ENCODE measurements around the gene EBF3.

Gene EBF3

DNA sequence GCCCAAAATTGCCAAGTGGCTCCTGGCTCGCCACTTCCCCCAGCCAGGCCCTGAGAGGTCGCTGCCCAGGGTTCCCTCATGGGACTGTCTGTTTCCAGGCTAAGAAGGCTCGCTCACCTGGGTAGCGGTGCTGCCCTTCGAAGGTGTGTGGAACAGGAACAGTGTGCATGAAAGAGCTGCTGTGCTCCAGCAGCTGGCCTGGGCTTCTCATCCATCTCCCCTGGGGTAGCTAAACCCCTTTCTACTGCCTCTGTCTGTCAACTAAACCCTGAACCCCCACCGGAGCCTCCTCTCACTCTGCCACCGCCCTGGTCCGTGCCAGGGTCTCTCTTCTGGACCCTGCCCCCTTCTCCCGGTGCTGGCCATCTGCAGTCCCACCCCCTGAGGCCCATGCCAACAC, 152.9 kb downstream of the EBF3 start:
- TF ChIP-seq, protein P1, sequence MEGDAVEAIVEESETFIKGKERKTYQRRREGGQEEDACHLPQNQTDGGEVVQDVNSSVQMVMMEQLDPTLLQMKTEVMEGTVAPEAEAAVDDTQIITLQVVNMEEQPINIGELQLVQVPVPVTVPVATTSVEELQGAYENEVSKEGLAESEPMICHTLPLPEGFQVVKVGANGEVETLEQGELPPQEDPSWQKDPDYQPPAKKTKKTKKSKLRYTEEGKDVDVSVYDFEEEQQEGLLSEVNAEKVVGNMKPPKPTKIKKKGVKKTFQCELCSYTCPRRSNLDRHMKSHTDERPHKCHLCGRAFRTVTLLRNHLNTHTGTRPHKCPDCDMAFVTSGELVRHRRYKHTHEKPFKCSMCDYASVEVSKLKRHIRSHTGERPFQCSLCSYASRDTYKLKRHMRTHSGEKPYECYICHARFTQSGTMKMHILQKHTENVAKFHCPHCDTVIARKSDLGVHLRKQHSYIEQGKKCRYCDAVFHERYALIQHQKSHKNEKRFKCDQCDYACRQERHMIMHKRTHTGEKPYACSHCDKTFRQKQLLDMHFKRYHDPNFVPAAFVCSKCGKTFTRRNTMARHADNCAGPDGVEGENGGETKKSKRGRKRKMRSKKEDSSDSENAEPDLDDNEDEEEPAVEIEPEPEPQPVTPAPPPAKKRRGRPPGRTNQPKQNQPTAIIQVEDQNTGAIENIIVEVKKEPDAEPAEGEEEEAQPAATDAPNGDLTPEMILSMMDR (IDR thresholded peaks at IDR 0.05; ENCODE audit: poor library complexity, severe bottlenecking), result no peak
- H3K36me3 ChIP-seq (ENCODE audit: low read depth), result no peaks in the 10 kb centered on the region
- no peaks in the 10 kb centered on the region for H3K27me3 ChIP-seq (ENCODE audit: insufficient read depth, poor library complexity, severe bottlenecking)
- ATAC-seq (ENCODE audit: low read depth), result no peak; the same call in 2 of the 3 replicates
- no peak for DNase-seq (ENCODE audit: low spot score)
- H3K4me3 ChIP-seq (ENCODE audit: severe bottlenecking), result no peak overlapping the region
- H3K4me1 ChIP-seq (ENCODE audit: insufficient read depth, poor library complexity, severe bottlenecking), result no peaks in the 10 kb centered on the region
- no peak overlapping the region for H3K27ac ChIP-seq (ENCODE audit: poor library complexity, severe bottlenecking)
- H3K9me3 ChIP-seq (ENCODE audit: severe bottlenecking), result no peaks in the 10 kb centered on the region

DNA sequence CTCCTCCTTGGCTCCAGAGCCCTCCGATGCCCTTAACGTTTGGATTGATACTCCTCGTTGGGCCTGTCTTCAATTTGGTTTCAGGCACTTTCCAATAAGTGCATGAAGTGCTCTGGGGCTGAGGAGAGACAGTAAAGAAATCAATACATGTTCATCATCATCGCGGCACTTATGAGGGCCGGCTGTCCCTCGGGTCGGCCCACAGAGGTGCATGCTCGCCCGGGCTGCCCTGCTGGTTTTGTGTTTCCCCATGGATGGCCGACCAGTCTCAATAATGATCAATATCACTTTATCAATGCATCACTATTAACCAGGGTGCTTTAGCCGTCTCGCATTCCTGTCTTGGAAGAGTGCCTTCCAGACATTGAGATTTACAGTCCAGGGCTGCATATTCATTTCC, 154.2 kb downstream of the EBF3 start:
- Histone ChIP-seq H3K9me3 (ENCODE audit: severe bottlenecking) (no peaks in the 10 kb centered on the region), H3K4me3 (ENCODE audit: severe bottlenecking) (no peak overlapping the region), H3K4me1 (ENCODE audit: insufficient read depth, poor library complexity, severe bottlenecking) (no peaks in the 10 kb centered on the region), H3K27ac (ENCODE audit: poor library complexity, severe bottlenecking) (no peak overlapping the region), H3K36me3 (ENCODE audit: low read depth) (no peaks in the 10 kb centered on the region), H3K27me3 (ENCODE audit: insufficient read depth, poor library complexity, severe bottlenecking) (no peaks in the 10 kb centered on the region)
- no peak for DNase-seq (ENCODE audit: low spot score)
- TF ChIP-seq, protein P1 (IDR thresholded peaks at IDR 0.05; ENCODE audit: poor library complexity, severe bottlenecking), result no peak
- no peak for ATAC-seq (ENCODE audit: low read depth)

DNA sequence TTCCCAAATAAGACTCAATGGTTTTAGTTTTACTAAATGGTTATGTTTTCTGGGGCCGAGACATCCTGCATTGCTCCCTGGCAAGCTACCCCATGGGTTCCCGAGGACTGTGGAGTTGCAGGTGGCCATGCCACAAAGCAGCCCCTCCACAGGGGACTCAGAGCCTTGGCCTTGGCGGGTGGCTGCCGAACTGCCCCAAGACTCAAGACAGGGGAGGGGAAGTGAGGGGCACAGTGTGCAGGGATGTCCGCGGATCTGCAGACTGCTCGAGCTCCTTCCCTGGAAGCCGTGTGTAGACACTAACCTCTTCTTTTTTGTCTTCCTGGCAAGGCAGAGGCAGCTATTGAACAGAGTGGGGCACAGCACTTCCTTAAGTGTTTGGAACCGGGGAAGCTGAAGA, 154.6 kb downstream of the EBF3 start:
- no peaks in the 10 kb centered on the region for H3K27me3 ChIP-seq (ENCODE audit: insufficient read depth, poor library complexity, severe bottlenecking)
- no peaks in the 10 kb centered on the region for H3K9me3 ChIP-seq (ENCODE audit: severe bottlenecking)
- no peak overlapping the region for H3K27ac ChIP-seq (ENCODE audit: poor library complexity, severe bottlenecking)
- DNase-seq (ENCODE audit: low spot score) (no peak), ATAC-seq (ENCODE audit: low read depth) (no peak)
- no peaks in the 10 kb centered on the region for H3K4me1 ChIP-seq (ENCODE audit: insufficient read depth, poor library complexity, severe bottlenecking)
- no peaks in the 10 kb centered on the region for H3K36me3 ChIP-seq (ENCODE audit: low read depth)
- TF ChIP-seq, protein P1 (IDR thresholded peaks at IDR 0.05; ENCODE audit: poor library complexity, severe bottlenecking), result no peak
- H3K4me3 ChIP-seq (ENCODE audit: severe bottlenecking), result no peak overlapping the region

DNA sequence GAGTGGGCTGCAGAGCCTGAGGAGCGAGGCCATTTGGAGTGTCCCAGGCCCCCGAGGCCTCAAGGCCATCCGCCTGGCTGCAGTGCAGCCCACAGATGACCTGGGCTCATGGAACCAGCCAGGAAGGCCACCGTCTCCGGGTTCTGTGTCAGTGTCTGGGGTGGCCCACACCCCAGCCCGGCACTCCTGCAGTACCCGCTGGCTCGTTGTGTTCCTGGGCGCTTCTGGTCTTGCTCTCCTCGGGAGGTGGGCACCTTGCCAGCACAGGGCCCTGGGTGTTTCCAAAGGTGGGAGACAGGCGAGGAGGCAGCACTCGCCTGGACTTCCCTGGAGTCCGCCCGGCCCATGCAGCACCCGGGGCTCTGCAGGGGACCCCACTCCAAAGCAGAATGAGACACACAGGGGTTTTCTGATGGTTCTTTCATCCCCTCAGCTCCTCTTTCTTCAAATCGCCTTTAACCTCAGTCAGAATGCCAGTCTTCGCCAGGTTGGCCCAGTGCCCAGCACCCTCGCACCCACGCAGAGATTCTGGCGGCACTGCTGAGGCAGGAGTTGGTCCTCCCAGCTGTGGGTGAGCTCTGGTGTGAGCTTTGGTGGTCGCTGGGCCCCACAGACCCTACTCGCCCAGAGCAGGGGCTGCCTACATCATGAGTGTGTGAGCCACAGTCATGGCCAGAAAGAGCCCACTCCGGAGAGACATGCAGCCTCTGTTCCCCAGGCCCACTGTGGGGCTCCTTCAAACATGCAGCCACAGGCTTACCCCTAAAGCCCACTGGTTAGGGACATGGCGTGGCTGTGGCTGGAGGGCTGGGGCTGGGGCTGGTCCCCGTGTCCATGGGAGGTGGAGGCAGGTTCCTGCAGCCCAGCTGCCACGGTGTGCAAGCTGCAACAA, 155.7 kb downstream of the EBF3 start:
- Histone ChIP-seq H3K27ac (ENCODE audit: poor library complexity, severe bottlenecking) (no peak overlapping the region), H3K27me3 (ENCODE audit: insufficient read depth, poor library complexity, severe bottlenecking) (no peaks in the 10 kb centered on the region), H3K4me3 (ENCODE audit: severe bottlenecking) (no peak overlapping the region), H3K4me1 (ENCODE audit: insufficient read depth, poor library complexity, severe bottlenecking) (no peaks in the 10 kb centered on the region), H3K9me3 (ENCODE audit: severe bottlenecking) (no peaks in the 10 kb centered on the region), H3K36me3 (ENCODE audit: low read depth) (no peaks in the 10 kb centered on the region)
- DNase-seq (ENCODE audit: low spot score) (no peak), ATAC-seq (ENCODE audit: low read depth) (no peak)
- TF ChIP-seq, protein P1 (IDR thresholded peaks at IDR 0.05; ENCODE audit: poor library complexity, severe bottlenecking), result no peak

DNA sequence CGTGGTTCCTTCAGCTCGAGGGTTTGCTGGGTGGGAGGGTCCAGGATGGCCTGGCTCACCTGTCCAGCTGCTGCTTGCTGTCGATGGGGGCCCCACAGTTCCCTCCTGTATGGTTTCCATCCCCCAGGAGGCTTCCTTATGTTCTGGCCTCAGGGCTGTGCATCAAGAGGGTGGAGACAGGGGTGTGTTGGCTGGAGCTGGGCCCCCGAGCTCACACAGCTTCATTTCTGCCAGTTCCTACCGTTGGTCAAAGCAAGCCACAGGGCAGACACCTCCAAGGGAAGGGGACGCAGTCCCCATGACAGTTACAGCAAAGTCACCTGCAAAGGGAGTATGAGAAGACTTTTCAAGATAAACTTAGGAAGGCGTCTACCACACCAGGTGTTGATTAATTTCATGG, 156.9 kb downstream of the EBF3 start:
- H3K4me3 ChIP-seq (ENCODE audit: severe bottlenecking), result no peak overlapping the region
- H3K27me3 ChIP-seq (ENCODE audit: insufficient read depth, poor library complexity, severe bottlenecking), result no peaks in the 10 kb centered on the region
- no peaks in the 10 kb centered on the region for H3K9me3 ChIP-seq (ENCODE audit: severe bottlenecking)
- H3K36me3 ChIP-seq (ENCODE audit: low read depth), result no peaks in the 10 kb centered on the region
- TF ChIP-seq, protein P1 (IDR thresholded peaks at IDR 0.05; ENCODE audit: poor library complexity, severe bottlenecking), result no peak
- no peak overlapping the region for H3K27ac ChIP-seq (ENCODE audit: poor library complexity, severe bottlenecking)
- H3K4me1 ChIP-seq (ENCODE audit: insufficient read depth, poor library complexity, severe bottlenecking), result no peaks in the 10 kb centered on the region
- DNase-seq (ENCODE audit: low spot score) (no peak), ATAC-seq (ENCODE audit: low read depth) (no peak)

All from RWPE2 (cell line).